ENCODE results near the gene SMIM33.
"Not testable (repeated sequence)": the region's sequence is repeated elsewhere in the genome, so short reads cannot be mapped to it uniquely, and the experiment has no call there.

Gene SMIM33

GRCh38 chr5:139457241-139457640 is 13.6 kb upstream of the SMIM33 start:
- DNase-seq (ENCODE audit: low read depth in 2 of 2): no peak

GRCh38 chr5:139457653-139458306 is 13.0 kb upstream of the SMIM33 start:
- DNase-seq (ENCODE audit: low read depth in 2 of 2): no peak

DNA sequence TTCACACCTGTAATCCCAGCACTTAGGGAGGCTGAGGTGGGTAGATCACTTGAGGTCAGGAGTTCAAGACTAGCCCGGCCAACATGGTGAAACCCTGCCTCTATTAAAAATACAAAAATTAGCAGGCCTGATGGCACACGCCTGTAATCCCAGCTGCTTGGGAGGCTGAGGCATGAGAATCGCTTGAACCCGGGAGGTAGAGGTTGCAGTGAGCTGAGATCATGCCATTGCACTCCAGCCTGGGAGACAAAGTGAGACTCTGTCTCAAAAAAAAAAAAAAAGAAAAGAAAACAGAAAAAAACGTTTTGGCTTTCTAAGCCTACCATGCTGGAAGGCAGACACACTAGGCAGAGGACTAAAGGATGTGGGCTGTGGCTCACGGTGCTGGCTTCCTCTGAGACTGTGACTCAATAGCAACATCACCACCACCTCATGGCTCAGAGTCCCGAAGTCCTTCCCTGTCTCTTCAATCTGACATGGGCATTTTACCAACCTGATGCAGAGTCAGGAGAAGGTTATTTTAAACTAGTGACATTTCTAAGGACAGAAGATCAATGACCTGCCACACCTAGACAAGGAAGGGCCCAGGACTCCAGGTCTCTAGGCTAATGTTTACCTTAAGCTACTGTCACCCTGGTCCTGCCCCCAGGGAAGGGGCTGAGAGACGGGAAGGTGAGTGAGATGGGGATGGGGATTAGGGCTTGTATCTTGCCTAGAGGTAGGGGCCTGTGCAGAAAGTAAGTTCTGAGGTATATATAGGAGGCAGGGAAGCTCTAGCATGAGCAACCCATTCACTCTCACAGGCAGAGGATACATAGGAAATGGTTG is 12.0 kb upstream of the SMIM33 start:
- DNase-seq (ENCODE audit: low read depth in 2 of 2): peak; percentile 47 to 63

- no peak for DNase-seq (ENCODE audit: low read depth in 2 of 2)
Observed at GRCh38 chr5:139459451-139459934, 11.3 kb upstream of the SMIM33 start.

DNA sequence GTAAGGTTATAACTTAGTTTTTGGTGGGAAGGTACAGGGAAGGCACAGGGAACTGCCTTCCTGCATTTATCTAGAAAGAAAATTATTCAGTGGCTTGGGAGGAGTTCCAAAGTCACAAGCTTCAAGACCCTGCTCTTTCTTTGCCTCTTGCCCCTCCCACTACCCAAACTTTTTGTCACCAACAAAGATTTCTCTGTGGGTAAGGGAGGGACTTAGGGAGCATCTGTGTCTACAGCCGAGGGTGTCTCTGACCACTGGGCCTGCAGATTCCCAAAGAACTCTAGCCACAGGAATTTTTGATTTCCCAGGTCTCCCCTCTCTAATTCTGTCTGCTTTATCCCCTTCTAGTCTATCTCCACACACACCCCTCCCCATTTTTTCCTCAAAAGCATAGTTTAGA is 10.3 kb upstream of the SMIM33 start:
- no peak for DNase-seq (ENCODE audit: low read depth in 2 of 2)

GRCh38 chr5:139461176-139461575 is 9.6 kb upstream of the SMIM33 start:
- DNase-seq (ENCODE audit: low read depth in 2 of 2): no peak

DNA sequence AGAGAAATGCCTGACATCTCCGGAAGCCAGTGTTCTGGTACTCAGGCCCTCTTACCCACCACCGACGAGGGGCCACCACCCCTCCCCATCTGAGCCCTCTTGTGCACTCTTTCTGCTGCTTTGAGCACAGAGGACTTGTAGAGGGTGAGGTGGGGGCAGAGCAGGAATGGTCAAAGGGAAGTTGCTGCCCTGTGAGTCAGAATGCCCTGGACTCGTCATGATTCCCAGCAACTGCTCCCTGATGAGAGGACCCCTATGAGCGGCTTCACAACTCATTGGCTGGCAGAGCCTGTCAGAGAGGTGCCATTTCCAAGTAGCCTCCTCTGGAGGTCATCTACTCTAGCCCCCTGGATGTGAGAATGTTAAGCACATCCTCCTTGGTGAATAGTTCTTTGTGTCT is 9.1 kb upstream of the SMIM33 start:
- no peak for DNase-seq (ENCODE audit: low read depth in 2 of 2)

DNA sequence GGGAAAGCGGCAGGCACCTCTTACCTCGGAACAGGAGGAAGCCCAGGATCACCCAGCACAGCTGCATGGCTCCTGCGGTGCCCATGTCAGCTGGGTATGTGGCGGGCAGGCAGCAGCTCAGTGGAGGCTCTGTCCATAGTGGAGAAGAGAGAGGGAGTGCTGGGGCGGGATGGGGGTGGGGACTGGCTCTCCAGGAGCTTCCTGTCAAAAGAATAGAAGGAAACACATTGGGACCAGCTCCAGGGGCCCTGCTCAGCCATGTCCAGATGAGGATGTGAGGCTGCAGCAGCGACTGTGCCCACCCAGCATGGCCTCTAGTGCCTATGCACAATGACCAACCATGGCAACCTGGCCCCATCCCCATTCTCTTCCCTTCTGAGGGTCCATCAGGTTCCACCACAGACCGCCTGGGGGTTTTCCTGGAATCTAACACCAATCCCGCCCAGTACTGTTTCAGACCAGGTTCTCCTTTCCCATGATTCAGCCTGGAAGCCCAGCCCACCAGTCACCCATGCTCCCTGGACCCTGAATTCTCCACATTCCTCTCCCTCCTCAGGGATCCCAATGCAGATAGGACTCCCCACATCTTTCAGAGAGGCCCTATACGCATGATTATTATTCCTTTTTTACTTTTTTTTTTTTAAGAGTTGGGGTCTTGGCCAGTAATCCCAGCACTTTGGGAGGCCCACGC is 8.1 kb upstream of the SMIM33 start, which contains the start of gene ECSCR:
Gene ECSCR (minus strand): TSS at position 158 of the 691 bp plus-strand sequence. CDS start 73 bp downstream, at position 85.
- DNase-seq (ENCODE audit: low read depth in 2 of 2): no peak

DNA sequence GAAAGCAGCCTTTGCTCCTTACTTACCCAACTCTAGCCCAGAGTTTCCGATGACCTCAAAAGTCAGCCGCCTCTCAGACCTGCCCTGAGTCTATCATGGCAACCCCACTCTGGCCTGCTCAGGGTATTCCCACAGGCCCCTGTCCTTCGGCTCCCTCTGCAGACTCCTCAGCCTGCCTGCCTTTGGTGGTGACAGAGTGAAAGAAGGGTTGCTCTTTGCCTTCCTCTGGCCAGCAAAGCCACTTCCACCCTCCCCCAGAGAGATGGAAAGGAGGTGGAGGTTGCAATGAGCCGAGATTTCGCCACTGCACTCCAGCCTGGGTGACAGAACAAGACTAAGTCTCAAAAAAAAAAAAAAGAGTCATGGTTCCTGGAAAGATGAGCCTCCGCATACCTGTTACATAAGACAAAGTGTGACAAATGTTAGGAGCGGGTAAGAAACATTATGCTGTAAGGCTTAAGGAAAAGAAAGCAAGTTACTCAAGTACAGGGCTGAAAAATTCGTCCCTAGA is 2.3 kb upstream of the SMIM33 start:
- DNase-seq (ENCODE audit: low read depth in 2 of 2): no peak

DNA sequence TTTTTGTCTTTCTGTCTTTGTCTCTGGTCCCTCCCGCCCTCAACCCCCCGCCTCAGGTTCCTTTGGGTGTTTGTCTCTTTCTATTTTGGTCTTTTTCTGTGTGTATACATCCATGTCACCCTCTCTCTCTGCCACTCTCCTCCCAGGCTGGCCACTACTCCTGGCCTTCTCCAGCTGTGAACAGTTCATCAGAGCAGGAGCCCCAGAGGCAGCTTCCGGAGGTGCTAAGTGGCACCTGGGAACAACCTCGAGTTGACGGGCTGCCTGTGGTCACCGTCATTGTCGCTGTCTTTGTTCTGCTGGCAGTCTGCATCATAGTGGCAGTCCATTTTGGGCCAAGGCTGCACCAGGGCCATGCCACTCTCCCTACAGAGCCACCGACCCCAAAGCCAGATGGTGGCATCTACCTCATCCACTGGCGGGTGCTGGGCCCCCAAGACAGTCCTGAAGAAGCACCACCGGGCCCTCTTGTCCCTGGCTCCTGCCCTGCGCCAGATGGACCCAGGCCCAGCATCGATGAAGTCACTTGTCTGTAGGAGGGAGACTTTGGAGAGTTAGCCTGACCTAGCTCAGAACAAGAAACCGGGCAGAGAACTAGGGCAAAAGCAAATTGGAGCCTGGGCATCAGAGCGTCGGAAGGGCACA is 1.7 kb downstream of the SMIM33 start:
- DNase-seq (ENCODE audit: low read depth in 2 of 2): no peak

DNA sequence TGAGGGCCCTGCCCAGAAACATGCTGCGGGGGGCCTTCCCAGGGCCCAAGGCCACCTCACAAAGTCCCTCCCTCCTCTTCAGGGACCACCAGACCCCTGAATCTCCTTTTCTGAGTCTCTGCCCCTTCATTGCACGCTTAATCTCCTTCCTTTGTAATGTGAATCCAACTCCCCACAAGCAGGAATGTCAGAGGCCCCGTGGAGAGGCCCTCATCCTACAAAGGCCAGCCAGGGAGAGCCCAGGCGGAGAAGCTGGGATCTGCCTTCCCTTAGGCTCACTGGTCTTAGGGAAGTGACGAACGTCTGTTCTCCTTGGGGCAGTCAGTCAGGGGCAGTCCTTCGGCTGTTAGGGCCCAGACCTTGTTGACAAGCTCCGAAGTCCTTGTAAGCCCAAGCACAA is 2.3 kb downstream of the SMIM33 start:
- DNase-seq (ENCODE audit: low read depth in 2 of 2): no peak

DNA sequence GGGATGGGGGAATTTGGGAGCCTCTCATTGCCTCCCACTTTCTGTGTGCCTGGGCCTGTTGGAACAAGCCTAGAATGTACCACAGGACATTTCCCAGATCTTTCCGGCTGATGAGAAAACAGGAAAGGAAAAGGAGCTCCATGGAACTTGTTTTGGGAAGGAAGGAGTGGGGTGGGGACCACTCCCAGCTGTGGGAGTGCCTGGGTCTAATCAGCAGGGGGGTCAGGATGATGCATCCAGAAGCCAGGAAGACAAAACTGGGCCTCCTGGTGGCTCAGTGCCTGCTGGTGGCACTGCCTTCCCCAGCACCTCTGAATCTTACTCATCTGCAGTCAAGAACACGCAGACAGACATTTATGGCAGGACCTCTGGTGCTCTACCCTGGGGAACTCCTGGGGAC is 2.8 kb downstream of the SMIM33 start:
- DNase-seq (ENCODE audit: low read depth in 2 of 2): no peak

DNA sequence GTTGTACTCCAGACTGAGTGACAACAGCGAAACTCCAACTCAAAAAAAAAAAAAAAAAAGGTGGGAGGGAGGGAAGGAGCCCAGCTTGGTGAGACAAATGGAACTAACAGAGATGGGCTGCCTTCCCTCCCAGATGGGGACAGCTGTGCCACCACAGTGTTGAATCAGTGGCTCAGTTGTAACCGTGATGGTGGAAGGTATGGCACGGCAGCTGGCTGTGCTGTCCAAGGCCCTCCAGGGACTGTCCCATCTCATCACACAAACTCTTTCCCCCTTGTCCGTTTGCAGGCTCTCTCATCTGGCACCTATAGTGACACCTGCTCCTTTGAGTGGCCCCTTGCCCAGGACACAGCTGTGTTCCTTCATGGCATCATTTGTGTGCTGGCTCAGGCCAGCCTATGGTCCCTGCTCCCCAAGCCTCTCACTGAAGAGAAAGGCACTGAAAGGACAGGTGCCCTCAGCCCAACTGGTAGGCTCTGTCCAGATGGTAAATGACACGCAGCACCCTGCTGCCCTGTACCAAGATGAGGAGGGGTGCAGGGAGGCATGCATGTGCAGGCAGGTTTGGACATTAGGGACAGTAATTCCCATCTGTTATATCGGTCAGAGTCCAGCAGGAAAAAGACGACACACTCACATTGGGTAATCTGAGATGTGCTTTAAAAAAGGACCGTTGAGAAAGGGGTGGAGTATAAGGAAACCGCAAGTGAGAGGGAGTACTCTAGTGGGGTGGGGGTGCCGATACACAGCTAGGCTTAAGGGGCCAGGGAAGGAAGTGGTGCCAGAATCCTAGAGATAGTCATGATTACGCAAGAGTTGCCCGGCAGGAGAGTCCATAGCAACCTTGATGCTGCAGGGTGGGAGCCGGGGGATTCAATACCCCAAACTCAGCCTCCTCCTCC is 4.3 kb downstream of the SMIM33 start:
- DNase-seq (ENCODE audit: low read depth in 2 of 2): no peak

DNA sequence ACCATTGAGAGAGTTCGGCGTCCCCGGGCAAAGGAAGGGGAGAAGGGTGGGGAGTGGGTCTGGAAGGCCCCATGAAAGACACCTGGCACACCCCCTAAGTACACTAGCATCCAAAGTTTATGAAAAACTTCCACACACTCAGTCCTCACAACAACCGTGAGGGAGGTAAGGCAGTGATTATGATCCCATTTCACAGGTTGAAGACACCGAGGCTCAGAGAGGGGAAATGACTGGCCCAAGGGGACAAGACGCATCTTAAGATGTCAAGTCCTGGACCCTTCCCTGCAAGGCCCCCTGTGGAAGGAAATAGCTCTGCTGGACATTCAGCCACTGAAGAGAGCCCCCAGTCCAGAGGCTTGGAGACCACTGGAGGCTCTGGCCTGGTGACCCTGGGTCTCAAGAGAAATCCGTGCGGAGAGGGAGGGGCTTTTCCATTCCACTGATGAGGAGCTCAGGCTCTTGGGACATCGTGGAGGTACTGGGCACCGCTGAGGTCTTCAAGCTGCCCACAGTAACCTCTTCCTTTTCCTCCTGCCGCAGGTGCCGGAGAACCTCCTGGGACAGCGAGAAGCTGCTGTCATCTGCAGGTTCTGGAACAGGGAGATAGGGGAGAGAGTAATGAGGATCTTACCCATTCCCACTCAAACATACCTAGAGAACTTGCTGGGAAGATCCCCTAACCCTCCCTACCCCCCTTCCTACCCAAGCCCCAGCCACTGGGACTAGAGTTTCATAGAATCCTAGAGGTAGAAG is 5.2 kb downstream of the SMIM33 start:
- no peak for DNase-seq (ENCODE audit: low read depth in 2 of 2)

DNA sequence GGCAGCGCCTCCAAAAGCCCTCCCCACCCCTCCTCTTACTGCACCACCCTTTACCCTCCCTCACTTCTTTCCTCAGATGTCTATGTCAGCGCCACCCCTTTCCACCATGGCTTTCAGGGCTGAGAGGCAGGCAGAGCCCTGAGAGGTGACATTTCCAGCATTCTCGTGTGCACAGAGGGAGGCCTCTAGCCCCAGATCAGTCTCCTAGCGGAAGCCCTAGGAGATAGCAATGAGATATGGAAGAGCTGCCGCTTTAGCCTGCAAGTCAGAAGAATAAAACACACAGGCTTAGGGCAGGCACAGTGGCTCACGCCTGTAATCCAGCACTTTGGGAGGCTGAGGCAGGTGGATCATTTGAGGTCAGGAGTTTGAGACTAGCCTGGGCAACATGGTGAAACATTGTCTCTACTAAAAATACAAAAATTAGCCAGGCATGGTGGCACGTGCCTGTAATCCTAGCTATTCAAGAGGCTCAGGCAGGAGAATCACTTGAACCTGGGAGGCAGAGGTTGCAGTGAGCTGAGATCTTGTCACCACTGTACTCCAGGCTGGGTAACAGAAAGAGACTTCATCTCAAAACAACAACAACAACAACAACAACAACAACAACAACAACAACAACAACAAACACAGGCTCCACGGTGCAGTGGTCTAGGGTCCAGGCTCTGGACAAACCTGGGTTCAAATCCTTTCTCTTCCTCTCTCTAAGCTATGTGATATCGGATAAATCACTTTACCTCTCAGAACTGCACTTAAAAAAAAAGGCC is 8.0 kb downstream of the SMIM33 start:
- DNase-seq (ENCODE audit: low read depth in 2 of 2): not testable (repeated sequence)

- not testable (repeated sequence) for DNase-seq (ENCODE audit: low read depth in 2 of 2)
Observed at GRCh38 chr5:139479729-139480128, 8.9 kb downstream of the SMIM33 start.

- no peak for DNase-seq (ENCODE audit: low read depth in 2 of 2)
Observed at GRCh38 chr5:139481122-139481533, 10.3 kb downstream of the SMIM33 start.

DNA sequence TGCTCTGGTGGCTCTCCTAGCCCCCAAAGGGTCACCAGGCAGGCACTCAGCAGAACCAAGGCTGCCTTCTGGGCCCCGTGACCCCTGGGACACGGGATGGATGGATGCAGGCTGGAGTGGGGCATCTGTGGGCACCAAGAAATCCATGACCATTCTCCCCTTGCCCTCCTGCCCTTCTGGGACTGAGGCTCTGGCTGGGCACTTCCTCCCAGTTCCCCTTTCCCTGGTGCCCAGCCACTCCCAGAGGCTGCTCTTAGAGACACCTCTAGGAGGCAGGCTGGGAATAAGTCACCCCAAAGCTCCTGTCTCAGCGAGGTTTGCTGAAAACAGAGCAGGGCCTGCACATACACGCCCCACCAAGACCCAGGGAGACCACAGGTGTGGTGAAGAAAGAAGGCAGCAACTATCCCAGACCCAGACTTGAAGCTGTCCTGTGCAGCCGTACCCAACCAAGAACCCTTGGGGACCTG is 10.8 kb downstream of the SMIM33 start:
- DNase-seq (ENCODE audit: low read depth in 2 of 2): no peak

All from stimulated activated CD4-positive, alpha-beta T cell treated with anti-CD3 and anti-CD28 coated beads, Interleukin-1b, Interleukin-23, amount 100 ng/mL, for 4 hours (primary cell).